Transverse colon (tissue), 4 donors: ENCODE measurements around the gene TBCB. TPM values are rescaled to one million over a fixed set of nuclear protein-coding genes. Genes with fewer than 3 reads are reported as not detected.

Experiments used
- DNase-seq: peaks from one replicate; pipeline ENCODE4 v3.0.0-alpha.2; 2019
- H3K27ac ChIP-seq, 4 donors: fragments of 200-600 bp; sonication (generic); 2 replicates each; pipeline ENCODE4 v1.5.1; 2016 to 2018; ENCODE audit warnings: inconsistent platforms in 4 of 4
- H3K27me3 ChIP-seq: fragments of 200-600 bp; sonication (generic); 2 replicates; pipeline ENCODE4 v1.5.1; 2017; ENCODE audit warnings: inconsistent platforms
- H3K36me3 ChIP-seq, 4 donors: fragments of 200-600 bp; sonication (generic); 2 replicates each; pipeline ENCODE4 v1.5.1; 2017 to 2019; ENCODE audit warnings: inconsistent platforms in 4 of 4
- H3K4me1 ChIP-seq, 4 donors: fragments of 200-600 bp; sonication (generic); 2 replicates each; pipeline ENCODE4 v1.5.1; 2017 to 2020; ENCODE audit warnings: inconsistent platforms in 4 of 4
- H3K4me3 ChIP-seq, 4 donors: fragments of 200-600 bp; sonication (generic); 1 replicate in 1 of 4; 2 replicates in 3 of 4; pipeline versions ENCODE4 v1.5.1 to v1.6.1; 2017 to 2019; ENCODE audit warnings: inconsistent platforms in 4 of 4
- H3K9me3 ChIP-seq, 2 donors: fragments of 200-600 bp; sonication (generic); 2 replicates each; pipeline ENCODE4 v1.5.1; 2017 to 2019; ENCODE audit warnings: inconsistent platforms in 2 of 2
- EP300 ChIP-seq: sonication (generic); formaldehyde crosslinking; IDR thresholded peaks from one replicate; pipeline ENCODE4 v1.6.1; 2017; ENCODE audit warnings: antibody characterized with exemption, low read depth
- POLR2A ChIP-seq: fragments of 450-650 bp; IDR thresholded peaks from one replicate; pipeline ENCODE4 v1.6.1; 2016; ENCODE audit warnings: antibody characterized with exemption, mild to moderate bottlenecking, moderate library complexity
- POLR2AphosphoS5 ChIP-seq, 3 donors: sonication (generic); formaldehyde crosslinking; IDR thresholded peaks; one replicate each; pipeline ENCODE4 v1.6.1; 2016; ENCODE audit warnings: antibody characterized with exemption in 3 of 3
- WGBS, 2 donors: methylation state at CpG; one replicate each; pipeline ENCODE4 v1.1.5; 2018; ENCODE audit warnings: low coverage in 1 of 2; 5-methylcytosine and 5-hydroxymethylcytosine counted together
- in situ Hi-C, 4 donors: fragments of 200-750 bp; cut with MboI; loops; one replicate each; pipeline versions ENCODE4 v1.15.0 to v1.15.1; 2017; ENCODE audit warnings: low sequenced_read_pairs in 3 of 4, low pct_ligation_motif_present in 1 of 4, low pct_unique_long_range_greater_than_20kb in 1 of 4
- intact Hi-C: fragments of 100-400 bp; cut with DNase I; formaldehyde crosslinking; loops from one replicate; pipeline ENCODE4 v1.15.1; 2023; ENCODE audit warnings: low total_unique reads
- total RNA-seq, 4 donors: library from RNA; depleted of rRNA; stranded (reverse); fragments of >200 nt; gene quantifications; one replicate each; pipeline ENCODE4 v1.1.0, GENCODE V29; 2016
- TF ChIP-seq, protein P1 (sequence below), 5 experiments: fragments of 200-600 bp in 3 of 5; fragments of 450-650 bp in 2 of 5; sonication (generic) in 3 of 5; IDR thresholded peaks; 1 replicate in 2 of 5; 2 replicates in 3 of 5; pipeline ENCODE4 v1.5.1; 2016 to 2017; ENCODE audit warnings: antibody characterized with exemption in 5 of 5, inconsistent platforms in 3 of 5, mild to moderate bottlenecking in 2 of 5, moderate library complexity in 1 of 5

The TBCB gene
- total RNA-seq, 4 donors from 2014 or later: 82.4 to 175 (median 134) TPM

DNA sequence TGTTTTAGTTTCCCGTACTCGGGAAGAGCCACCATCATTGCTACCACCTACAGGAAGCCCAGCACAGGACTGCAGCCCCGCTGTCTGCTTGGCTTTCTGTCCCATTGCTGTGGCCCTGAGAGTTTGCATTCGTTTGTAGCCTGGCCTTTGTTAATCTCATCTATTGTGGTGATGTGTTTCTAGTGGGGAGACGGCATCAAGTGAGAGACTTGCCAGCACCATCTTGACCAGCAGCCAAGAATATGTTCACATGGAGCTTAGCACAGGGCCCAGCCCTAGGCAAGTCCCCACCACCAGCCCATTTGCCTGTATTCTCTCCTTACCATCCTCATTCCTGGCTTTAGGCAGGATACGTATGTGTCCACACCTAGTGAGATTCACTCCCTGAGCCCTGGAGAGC lies 21.6 kb upstream of the TBCB start:
- 67 to 93% methylated on average over 3 to 6 of the region's 6 CpGs for WGBS, 2 donors
- TF ChIP-seq EP300 (no peak), POLR2A (no peak), POLR2AphosphoS5 (IDR thresholded peaks at IDR 0.05) (no peak)
- TF ChIP-seq, protein P1, sequence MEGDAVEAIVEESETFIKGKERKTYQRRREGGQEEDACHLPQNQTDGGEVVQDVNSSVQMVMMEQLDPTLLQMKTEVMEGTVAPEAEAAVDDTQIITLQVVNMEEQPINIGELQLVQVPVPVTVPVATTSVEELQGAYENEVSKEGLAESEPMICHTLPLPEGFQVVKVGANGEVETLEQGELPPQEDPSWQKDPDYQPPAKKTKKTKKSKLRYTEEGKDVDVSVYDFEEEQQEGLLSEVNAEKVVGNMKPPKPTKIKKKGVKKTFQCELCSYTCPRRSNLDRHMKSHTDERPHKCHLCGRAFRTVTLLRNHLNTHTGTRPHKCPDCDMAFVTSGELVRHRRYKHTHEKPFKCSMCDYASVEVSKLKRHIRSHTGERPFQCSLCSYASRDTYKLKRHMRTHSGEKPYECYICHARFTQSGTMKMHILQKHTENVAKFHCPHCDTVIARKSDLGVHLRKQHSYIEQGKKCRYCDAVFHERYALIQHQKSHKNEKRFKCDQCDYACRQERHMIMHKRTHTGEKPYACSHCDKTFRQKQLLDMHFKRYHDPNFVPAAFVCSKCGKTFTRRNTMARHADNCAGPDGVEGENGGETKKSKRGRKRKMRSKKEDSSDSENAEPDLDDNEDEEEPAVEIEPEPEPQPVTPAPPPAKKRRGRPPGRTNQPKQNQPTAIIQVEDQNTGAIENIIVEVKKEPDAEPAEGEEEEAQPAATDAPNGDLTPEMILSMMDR (IDR thresholded peaks at IDR 0.05): no peak
- in situ Hi-C loops: no loop called here
- H3K36me3 ChIP-seq: no peaks in the 10 kb centered on the region
- H3K4me1 ChIP-seq: no peaks in the 10 kb centered on the region
- H3K27ac ChIP-seq: no peak overlapping the region
- DNase-seq: no peak
- no peak overlapping the region for H3K4me3 ChIP-seq
- no peaks in the 10 kb centered on the region for H3K9me3 ChIP-seq
- no peaks in the 10 kb centered on the region for H3K27me3 ChIP-seq
- intact Hi-C loops: no loop called here

DNA sequence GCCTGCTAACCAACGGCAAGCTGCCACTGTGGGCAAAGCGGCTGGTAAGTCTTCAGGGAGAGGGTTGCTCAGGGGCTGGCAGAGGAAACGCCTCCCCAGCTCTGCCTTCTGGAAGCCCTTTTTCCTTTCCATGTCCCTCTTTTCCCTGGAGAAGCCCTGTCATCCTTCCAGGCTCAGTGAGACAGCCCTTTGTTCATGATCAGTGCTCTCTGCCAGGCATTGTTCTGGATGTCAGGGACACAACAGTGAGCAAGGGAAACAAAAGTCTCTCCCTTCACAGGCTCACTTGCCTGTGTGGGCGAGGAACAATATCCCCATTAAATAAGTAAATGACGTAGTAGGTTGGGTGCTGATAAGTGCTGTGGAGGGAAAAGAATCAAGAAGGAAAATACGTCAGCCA lies 18.2 kb upstream of the TBCB start:
- WGBS, 2 donors: 92% methylated on average over 6 of the region's 6 CpGs; no CpG with 5 or more reads in 1 of the 2 donors

DNA sequence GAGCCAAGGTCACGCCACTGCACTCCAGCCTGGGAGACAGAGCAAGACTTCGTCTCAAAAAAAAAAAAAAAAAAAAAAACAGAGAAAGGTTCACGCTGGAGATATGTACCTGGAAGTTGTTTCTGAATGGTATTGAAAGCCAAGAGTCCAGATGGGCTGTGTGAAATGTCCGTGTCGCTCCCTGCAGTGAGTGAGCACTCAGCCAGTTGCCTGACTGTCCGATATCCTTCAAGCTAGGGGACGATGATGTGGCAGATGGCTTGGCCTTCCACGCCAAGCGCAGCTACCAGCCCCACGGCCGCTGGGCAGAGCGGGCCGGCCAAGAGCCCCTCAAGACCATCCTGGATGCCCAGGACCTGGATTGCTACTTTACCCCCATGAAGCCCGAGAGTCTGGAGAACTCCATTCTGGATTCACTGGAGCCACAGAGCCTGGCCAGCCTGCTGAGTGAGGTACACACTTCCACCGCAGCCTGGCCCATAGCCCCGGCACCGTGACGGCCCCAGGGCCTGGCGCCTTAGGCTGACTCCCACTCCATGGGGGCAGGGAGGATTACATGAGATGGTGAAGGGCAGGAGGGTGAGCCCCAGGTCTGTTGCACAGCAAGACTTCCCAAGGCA lies 16.0 kb upstream of the TBCB start:
- 89% methylated on average over 19 of the region's 19 CpGs; no CpG with 5 or more reads in 1 of the 2 donors for WGBS, 2 donors
- intact Hi-C loops: no loop called here

More for the DNA sequence above, 18.2 kb upstream of the TBCB start:
- no peak for TF ChIP-seq EP300
- no peak for TF ChIP-seq POLR2A
- TF ChIP-seq, protein P1 (IDR thresholded peaks at IDR 0.05): no peak
- TF ChIP-seq POLR2AphosphoS5 (IDR thresholded peaks at IDR 0.05): no peak
- in situ Hi-C loops (no loop called here), intact Hi-C loops (no loop called here)
- H3K4me1 ChIP-seq: no peaks in the 10 kb centered on the region
- no peak overlapping the region for H3K27ac ChIP-seq
- no peak overlapping the region for H3K4me3 ChIP-seq
- no peak for DNase-seq
- no peaks in the 10 kb centered on the region for H3K27me3 ChIP-seq
- no peaks in the 10 kb centered on the region for H3K9me3 ChIP-seq
- H3K36me3 ChIP-seq: no peaks in the 10 kb centered on the region

DNA sequence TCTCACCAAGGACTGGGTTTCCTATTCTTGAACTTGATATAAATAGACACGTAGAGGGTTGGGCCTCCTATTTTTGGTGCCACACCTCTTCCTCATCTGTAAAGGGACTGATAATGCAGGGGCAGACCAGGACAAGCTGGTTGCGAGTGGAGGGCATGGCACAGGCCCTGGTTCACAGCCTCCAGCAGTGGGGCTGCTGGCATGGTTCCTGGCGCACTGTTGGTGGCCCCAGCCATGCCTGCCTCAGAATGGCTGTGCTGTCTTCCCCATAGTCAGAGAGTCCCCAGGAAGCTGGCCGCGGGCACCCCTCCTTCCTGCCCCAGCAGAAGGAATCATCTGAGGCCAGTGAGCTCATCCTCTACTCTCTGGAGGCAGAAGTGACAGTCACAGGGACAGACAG lies 14.8 kb upstream of the TBCB start:
- H3K9me3 ChIP-seq: no peaks in the 10 kb centered on the region
- H3K27me3 ChIP-seq: no peaks in the 10 kb centered on the region
- 83% methylated on average over 5 of the region's 5 CpGs; no CpG with 5 or more reads in 1 of the 2 donors for WGBS, 2 donors
- no peak overlapping the region for H3K27ac ChIP-seq
- DNase-seq: no peak
- H3K36me3 ChIP-seq: no peaks in the 10 kb centered on the region
- in situ Hi-C loops: no loop called here
- no peaks in the 10 kb centered on the region for H3K4me1 ChIP-seq
- TF ChIP-seq EP300: no peak
- TF ChIP-seq, protein P1 (IDR thresholded peaks at IDR 0.05): no peak
- H3K4me3 ChIP-seq: no peak overlapping the region
- intact Hi-C loops: no loop called here

More for the DNA sequence above, 16.0 kb upstream of the TBCB start:
- H3K4me3 ChIP-seq: no peak overlapping the region
- no peaks in the 10 kb centered on the region for H3K36me3 ChIP-seq
- H3K4me1 ChIP-seq: no peaks in the 10 kb centered on the region
- TF ChIP-seq, protein P1 (IDR thresholded peaks at IDR 0.05): no peak
- TF ChIP-seq POLR2A: no peak
- no peak for TF ChIP-seq EP300
- no peak for TF ChIP-seq POLR2AphosphoS5 (IDR thresholded peaks at IDR 0.05)
- DNase-seq: no peak
- no peak overlapping the region for H3K27ac ChIP-seq
- H3K27me3 ChIP-seq: no peaks in the 10 kb centered on the region
- no peaks in the 10 kb centered on the region for H3K9me3 ChIP-seq
- in situ Hi-C loops: no loop called here
